GM12873 (cell line): ENCODE data around the gene SGMS1.

Experiments used
- TF ChIP-seq, protein P1 (sequence below): IDR thresholded peaks from 2 replicates; pipeline ENCODE4 v1.5.1; 2012; ENCODE audit warnings: low read depth, mild to moderate bottlenecking, moderate library complexity, low read length, control low read depth; ENCODE audit not compliant: insufficient read depth; ENCODE audit errors: missing control alignments

SGMS1 gene

GRCh38 chr10:50423448-50423847, 200.3 kb downstream of the SGMS1 start:
- TF ChIP-seq, protein P1, sequence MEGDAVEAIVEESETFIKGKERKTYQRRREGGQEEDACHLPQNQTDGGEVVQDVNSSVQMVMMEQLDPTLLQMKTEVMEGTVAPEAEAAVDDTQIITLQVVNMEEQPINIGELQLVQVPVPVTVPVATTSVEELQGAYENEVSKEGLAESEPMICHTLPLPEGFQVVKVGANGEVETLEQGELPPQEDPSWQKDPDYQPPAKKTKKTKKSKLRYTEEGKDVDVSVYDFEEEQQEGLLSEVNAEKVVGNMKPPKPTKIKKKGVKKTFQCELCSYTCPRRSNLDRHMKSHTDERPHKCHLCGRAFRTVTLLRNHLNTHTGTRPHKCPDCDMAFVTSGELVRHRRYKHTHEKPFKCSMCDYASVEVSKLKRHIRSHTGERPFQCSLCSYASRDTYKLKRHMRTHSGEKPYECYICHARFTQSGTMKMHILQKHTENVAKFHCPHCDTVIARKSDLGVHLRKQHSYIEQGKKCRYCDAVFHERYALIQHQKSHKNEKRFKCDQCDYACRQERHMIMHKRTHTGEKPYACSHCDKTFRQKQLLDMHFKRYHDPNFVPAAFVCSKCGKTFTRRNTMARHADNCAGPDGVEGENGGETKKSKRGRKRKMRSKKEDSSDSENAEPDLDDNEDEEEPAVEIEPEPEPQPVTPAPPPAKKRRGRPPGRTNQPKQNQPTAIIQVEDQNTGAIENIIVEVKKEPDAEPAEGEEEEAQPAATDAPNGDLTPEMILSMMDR, result no peak

DNA sequence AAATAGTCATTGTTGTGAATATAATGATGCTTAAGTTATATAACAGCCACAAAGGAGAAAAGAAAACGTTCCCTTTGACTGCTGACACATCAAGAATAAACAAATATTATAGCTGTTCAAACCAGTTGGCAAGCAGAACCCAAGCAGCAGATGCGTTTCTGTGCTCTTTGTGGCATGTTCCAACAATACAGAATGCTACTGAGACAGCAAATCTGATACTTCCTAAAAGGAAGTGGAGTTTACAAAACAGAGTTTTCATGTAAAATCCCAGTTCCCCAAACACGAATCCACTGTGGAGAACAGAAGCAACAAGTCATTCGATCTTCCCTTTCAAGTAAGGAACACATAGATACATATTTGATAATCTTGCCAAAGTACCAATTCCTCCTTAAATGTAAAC, 201.5 kb downstream of the SGMS1 start:
- TF ChIP-seq, protein P1, result no peak

GRCh38 chr10:50421026-50421719, 202.6 kb downstream of the SGMS1 start:
- TF ChIP-seq, protein P1, result peak; percentile 83

DNA sequence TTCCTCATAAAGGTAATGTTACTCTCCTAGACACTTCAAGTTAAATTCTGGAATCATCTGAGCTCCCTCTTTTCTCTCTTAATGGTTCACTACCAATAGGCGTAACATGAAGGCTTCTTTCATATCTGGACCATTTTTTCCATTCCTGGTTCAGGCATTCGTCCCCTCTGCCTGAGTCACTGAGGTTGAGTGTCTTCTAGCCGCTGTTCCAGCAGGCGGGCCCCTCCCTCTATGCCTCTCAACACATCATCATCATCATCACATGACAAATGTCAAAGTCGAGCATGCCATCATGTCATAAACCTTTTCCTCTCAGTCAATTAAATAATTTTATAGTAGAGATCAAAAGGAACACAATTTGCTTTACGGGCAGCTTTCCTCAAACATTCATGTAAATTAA, 203.6 kb downstream of the SGMS1 start:
- TF ChIP-seq, protein P1, result no peak

GRCh38 chr10:50419756-50420155, 204.0 kb downstream of the SGMS1 start:
- TF ChIP-seq, protein P1, result no peak

GRCh38 chr10:50419091-50419490, 204.7 kb downstream of the SGMS1 start:
- TF ChIP-seq, protein P1, result no peak

GRCh38 chr10:50417886-50418830, 205.6 kb downstream of the SGMS1 start:
- TF ChIP-seq, protein P1, result no peak
